Fibroblast of the aortic adventitia (primary cell): ENCODE measurements around the gene TOP3B. TPM values are rescaled to one million over a fixed set of nuclear protein-coding genes. Genes with fewer than 3 reads are reported as not detected.

Experiments used
- DNase-seq: peaks from one replicate; pipeline ENCODE4 v3.0.0-alpha.2; 2010; ENCODE audit warnings: low read depth
- H3K4me3 ChIP-seq: 2 replicates; pipeline ENCODE4 v1.5.1; 2011; ENCODE audit warnings: low read depth, mild to moderate bottlenecking, control low read depth, low read length, moderate library complexity
- CTCF ChIP-seq: IDR thresholded peaks from 2 replicates; pipeline ENCODE4 v1.5.1; 2011; ENCODE audit warnings: mild to moderate bottlenecking, low read length, control low read depth, inconsistent platforms; ENCODE audit not compliant: insufficient read depth
- total RNA-seq: library from RNA; depleted of rRNA; stranded (reverse); fragments of >200 nt; gene quantifications from 2 replicates; pipeline ENCODE4 v1.2.3, GENCODE V29; 2012; ENCODE audit warnings: low replicate concordance

The TOP3B gene
- 20.9 and 31.2 TPM in 2 replicates for total RNA-seq

GRCh38 chr22:21982338-21982965 lies at the start of gene TOP3B:
TSS of gene TOP3B (minus strand) at chr22:21982787. CDS start at chr22:21975709, 7,078 bp downstream.
- DNase-seq = peak; percentile 77
- no peak for TF ChIP-seq CTCF
- peak within 1 kb of the TSS; percentile 99 for H3K4me3 ChIP-seq

- no peak overlapping the region for H3K4me3 ChIP-seq
- peak; percentile 50 for DNase-seq
- TF ChIP-seq CTCF = no peak
Observed at GRCh38 chr22:22031183-22031945, 48.8 kb upstream of the TOP3B start.

- peak; percentile 59 for TF ChIP-seq CTCF
- DNase-seq = peak; percentile 44
- no peak overlapping the region for H3K4me3 ChIP-seq
Observed at GRCh38 chr22:22030493-22031182, 48.1 kb upstream of the TOP3B start.

- DNase-seq = no peak
- TF ChIP-seq CTCF = no peak
- no peak overlapping the region for H3K4me3 ChIP-seq
Observed at GRCh38 chr22:22027955-22028354, 45.4 kb upstream of the TOP3B start.

- H3K4me3 ChIP-seq = no peak overlapping the region
- DNase-seq = no peak
- no peak for TF ChIP-seq CTCF
Observed at GRCh38 chr22:22026157-22026831, 43.7 kb upstream of the TOP3B start.

- TF ChIP-seq CTCF = no peak
- DNase-seq = no peak
- no peak overlapping the region for H3K4me3 ChIP-seq
Observed at GRCh38 chr22:22025320-22026156, 43.0 kb upstream of the TOP3B start.
